B cell (primary cell): Measurements from ENCODE around the gene RALGAPA2. TPM values are rescaled to one million over a fixed set of nuclear protein-coding genes. Genes with fewer than 3 reads are reported as not detected.

Experiments used
- ATAC-seq: fragments of 200-7000 bp; cut with Tn5 transposase; one replicate; pipeline ENCODE4 v1.10.0; 2021; ENCODE audit warnings: low read depth, mild to moderate bottlenecking, moderate number of reproducible peaks, moderate library complexity
- CTCF ChIA-PET: fragments of 350-600 bp; sonication (Branson Sonifier 250); formaldehyde crosslinking; loops from one replicate; lab custom pipeline; 2021; ENCODE audit warnings: antibody characterized with exemption, inconsistent platforms; lab: Charles Lee
- POLR2A ChIA-PET: fragments of 350-600 bp; sonication (Branson Sonifier 250); formaldehyde crosslinking; loops from one replicate; lab custom pipeline; 2021; ENCODE audit warnings: antibody characterized with exemption; lab: Charles Lee
- DNase-seq: peaks from one replicate; pipeline ENCODE4 v3.0.0; 2013
- H2AFZ ChIP-seq: 2 replicates; pipeline ENCODE4 v1.6.1; 2012; ENCODE audit warnings: mild to moderate bottlenecking, low read depth, low read length; ENCODE audit not compliant: insufficient read depth, poor library complexity, severe bottlenecking
- H3K27ac ChIP-seq, 2 donors: 1 replicate in 1 of 2; 2 replicates in 1 of 2; pipeline ENCODE4 v1.5.1; 2012 to 2013; ENCODE audit warnings: low read length in 2 of 2, mild to moderate bottlenecking in 2 of 2, moderate library complexity in 1 of 2
- H3K27me3 ChIP-seq, 4 experiments: fragments of 200-600 bp in 1 of 4; sonication (generic) in 1 of 4; replicated peaks in 1 of 4; 1 replicate in 2 of 4; 2 replicates in 2 of 4; pipeline versions ENCODE4 v1.6.1 to v1.7.0; 2013 to 2016; ENCODE audit warnings: low read length in 3 of 4, mild to moderate bottlenecking in 2 of 4, mixed read lengths in 1 of 4, moderate library complexity in 1 of 4; ENCODE audit not compliant: insufficient read depth in 4 of 4, control insufficient read depth in 3 of 4; ENCODE audit errors: control extremely low read depth in 1 of 4
- H3K36me3 ChIP-seq, 2 experiments: replicated peaks in 1 of 2; 1 replicate in 1 of 2; 2 replicates in 1 of 2; pipeline versions ENCODE4 v1.6.1 to v1.7.1; 2013; ENCODE audit warnings: low read length in 1 of 2; ENCODE audit not compliant: insufficient read depth in 2 of 2, control insufficient read depth in 1 of 2; ENCODE audit errors: control extremely low read depth in 1 of 2, extremely low read depth in 1 of 2
- H3K4me1 ChIP-seq, 2 donors: fragments of 200-600 bp in 1 of 2; sonication (generic) in 1 of 2; 1 replicate in 1 of 2; 2 replicates in 1 of 2; pipeline versions ENCODE4 v1.5.1 to v1.6.1; 2013 to 2017; ENCODE audit warnings: low read length in 2 of 2; ENCODE audit not compliant: control insufficient read depth in 2 of 2, insufficient read depth in 2 of 2
- H3K4me2 ChIP-seq: replicated peaks from 2 replicates; pipeline ENCODE3; 2012; ENCODE audit warnings: mild to moderate bottlenecking, low read depth, low read length; ENCODE audit not compliant: poor library complexity, severe bottlenecking
- H3K4me3 ChIP-seq, 5 experiments: fragments of 200-600 bp in 1 of 5; sonication (generic) in 1 of 5; 1 replicate in 3 of 5; 2 replicates in 2 of 5; pipeline versions ENCODE4 v1.5.1 to v1.7.0; 2011 to 2016; ENCODE audit warnings: low read length in 4 of 5, mild to moderate bottlenecking in 4 of 5, low read depth in 2 of 5, control low read depth in 1 of 5, moderate library complexity in 1 of 5; ENCODE audit not compliant: insufficient read depth in 1 of 5; ENCODE audit errors: control extremely low read depth in 1 of 5, extremely low read depth in 1 of 5
- H3K79me2 ChIP-seq: fragments of 200-600 bp; sonication (generic); one replicate; pipeline ENCODE4 v1.6.0; 2016; ENCODE audit warnings: low read length; ENCODE audit not compliant: control insufficient read depth, insufficient read depth
- H3K9ac ChIP-seq: fragments of 200-600 bp; sonication (generic); 2 replicates; pipeline ENCODE4 v1.6.1; 2017; ENCODE audit warnings: mild to moderate bottlenecking, low read length, moderate library complexity
- H3K9me3 ChIP-seq, 3 donors: one replicate each; pipeline versions ENCODE4 v1.6.1 to v1.7.1; 2013; ENCODE audit warnings: low read length in 2 of 3; ENCODE audit not compliant: control insufficient read depth in 2 of 3, insufficient read depth in 1 of 3; ENCODE audit errors: control extremely low read depth in 1 of 3
- H4K20me1 ChIP-seq: 2 replicates; pipeline ENCODE4 v1.6.0; 2012; ENCODE audit warnings: mild to moderate bottlenecking, low read length; ENCODE audit not compliant: insufficient read depth, control insufficient read depth, poor library complexity, severe bottlenecking
- H3K27ac Mint-ChIP-seq: one replicate; pipeline ENCODE4 v1.8.0; 2021; ENCODE audit warnings: mixed read lengths
- H3K27me3 Mint-ChIP-seq: one replicate; pipeline ENCODE4 v1.8.0; 2021; ENCODE audit warnings: mixed read lengths
- H3K4me1 Mint-ChIP-seq: one replicate; pipeline ENCODE4 v1.8.0; 2021; ENCODE audit warnings: mixed read lengths
- H3K4me3 Mint-ChIP-seq: one replicate; pipeline ENCODE4 v1.8.0; 2021; ENCODE audit warnings: mixed read lengths
- H3K9me3 Mint-ChIP-seq: one replicate; pipeline ENCODE4 v1.8.0; 2022; ENCODE audit warnings: mixed read lengths; ENCODE audit not compliant: insufficient read depth
- CTCF ChIP-seq: fragments of 200-600 bp; IDR thresholded peaks from one replicate; pipeline ENCODE4 v1.8.0; 2022; ENCODE audit warnings: antibody characterized with exemption, mild to moderate bottlenecking
- EZH2 ChIP-seq: IDR thresholded peaks from 2 replicates; pipeline ENCODE4 v1.6.1; 2012; ENCODE audit warnings: borderline replicate concordance, low read depth, mild to moderate bottlenecking, moderate library complexity, low read length; ENCODE audit not compliant: insufficient read depth, poor library complexity, severe bottlenecking
- WGBS: methylation state at CpG from one replicate; pipeline ENCODE4 v1.1.5; 2013; ENCODE audit warnings: missing lambda C conversion rate; ENCODE audit not compliant: insufficient coverage; 5-methylcytosine and 5-hydroxymethylcytosine counted together
- intact Hi-C: fragments of 100-400 bp; cut with micrococcal nuclease; formaldehyde crosslinking; loops from one replicate; pipeline ENCODE4 v1.10.0; 2022
- polyA plus RNA-seq: library from polyadenylated mRNA; depleted of rRNA; stranded (reverse); fragments of >200 nt; gene quantifications from 2 replicates; pipeline ENCODE4 v1.2.3, GENCODE V29; 2012
- total RNA-seq, 2 donors: library from RNA; stranded (reverse); fragments of 120-200 nt in 1 of 2; gene quantifications; 1 replicate in 1 of 2; 2 replicates in 1 of 2; pipeline versions ENCODE4 v1.2.3 to v1.2.4, GENCODE V29; 2013 to 2022

The RALGAPA2 gene
- total and polyA plus RNA-seq, 2 donors (not counting 1 experiment from before 2014, with no cell fraction given): 6.4 to 33.1 TPM

DNA sequence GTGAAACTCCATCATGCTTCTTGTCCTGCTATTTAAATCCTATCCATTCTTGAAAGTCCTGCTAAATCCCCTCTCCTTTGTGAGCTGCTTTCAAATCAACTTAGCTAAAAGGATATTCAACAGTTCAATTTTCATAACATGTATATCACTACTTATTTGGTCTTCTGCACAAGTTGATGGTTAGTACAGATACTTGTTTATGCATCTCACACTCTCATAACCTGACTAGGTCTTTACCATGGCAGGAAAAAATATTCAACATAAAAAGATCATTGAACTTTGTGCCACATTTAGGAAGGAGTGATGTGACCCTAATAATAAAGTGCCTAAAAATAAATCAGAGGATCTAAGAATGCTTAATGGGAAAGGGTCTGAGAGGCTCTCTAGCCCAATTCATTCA, 148.2 kb downstream of the RALGAPA2 start:
- no peaks in the 10 kb centered on the region for H3K4me1 Mint-ChIP-seq
- no peaks in the 10 kb centered on the region for H4K20me1 ChIP-seq
- H3K27ac Mint-ChIP-seq: no peak overlapping the region
- no peaks in the 10 kb centered on the region for H3K79me2 ChIP-seq
- no peaks in the 10 kb centered on the region for H3K36me3 ChIP-seq
- H3K4me3 ChIP-seq: no peak overlapping the region
- no peak overlapping the region for H3K27ac ChIP-seq
- H3K9me3 ChIP-seq: no peaks in the 10 kb centered on the region
- no peaks in the 10 kb centered on the region for H3K27me3 Mint-ChIP-seq
- no peaks in the 10 kb centered on the region for H3K4me1 ChIP-seq
- DNase-seq: no peak
- intact Hi-C loops: no loop called here
- no peak overlapping the region for H3K4me3 Mint-ChIP-seq
- TF ChIP-seq EZH2 (no peak), CTCF (no peak)
- no peak overlapping the region for H3K9ac ChIP-seq
- CTCF ChIA-PET: no interaction called here
- no peak for ATAC-seq
- no peak overlapping the region for H2AFZ ChIP-seq
- H3K4me2 ChIP-seq: no peak overlapping the region
- POLR2A ChIA-PET: no interaction called here
- no peaks in the 10 kb centered on the region for H3K27me3 ChIP-seq
- H3K9me3 Mint-ChIP-seq: no peaks in the 10 kb centered on the region

- WGBS: no CpG with 5 or more reads among the region's 4 CpGs
- Histone ChIP-seq H3K27me3 (no peaks in the 10 kb centered on the region), H3K9ac (no peak overlapping the region), H3K4me3 (no peak overlapping the region), H2AFZ (no peak overlapping the region), H3K9me3 (no peaks in the 10 kb centered on the region), H3K27ac (no peak overlapping the region), H3K79me2 (no peaks in the 10 kb centered on the region), H3K4me2 (no peak overlapping the region), H3K36me3 (no peaks in the 10 kb centered on the region), H3K4me1 (no peaks in the 10 kb centered on the region), H4K20me1 (no peaks in the 10 kb centered on the region)
- intact Hi-C loops: no loop called here
- no peak overlapping the region for H3K4me3 Mint-ChIP-seq
- H3K27me3 Mint-ChIP-seq: no peaks in the 10 kb centered on the region
- ChIA-PET CTCF (interaction anchor here (1.2 kb wide), 1 partner anchor 203 kb away, joined by 3 read pairs; no protein-coding TSS in a partner anchor), POLR2A (no interaction called here)
- DNase-seq: no peak
- no peaks in the 10 kb centered on the region for H3K9me3 Mint-ChIP-seq
- no peak for ATAC-seq
- TF ChIP-seq CTCF (no peak), EZH2 (no peak)
- no peaks in the 10 kb centered on the region for H3K4me1 Mint-ChIP-seq
- no peak overlapping the region for H3K27ac Mint-ChIP-seq
Observed at GRCh38 chr20:20562507-20562906, 149.9 kb downstream of the RALGAPA2 start.
